H1 (cell line): ENCODE results near the gene MAVS. TPM values are rescaled to one million over a fixed set of nuclear protein-coding genes. Genes with fewer than 3 reads are reported as not detected.

ENCODE experiments used
- CTCF ChIA-PET: fragments of 300-600 bp; sonication (Branson Sonifier 250); formaldehyde crosslinking; loops from one replicate; lab custom pipeline; 2021; ENCODE audit not compliant: partially characterized antibody; lab: Charles Lee
- POLR2A ChIA-PET: fragments of 300-600 bp; sonication (Branson Sonifier 250); formaldehyde crosslinking; loops from one replicate; lab custom pipeline; 2021; ENCODE audit warnings: inconsistent platforms; ENCODE audit not compliant: partially characterized antibody; lab: Charles Lee
- DNase-seq, 2 experiments: peaks; one replicate each; pipeline versions ENCODE4 v3.0.0 to v3.0.0-alpha.2; 2010 to 2022; ENCODE audit warnings: low spot score in 2 of 2, low read depth in 1 of 2, mixed read lengths in 1 of 2
- FAIRE-seq: peaks from 2 replicates; lab custom pipeline; 2011; peaks lifted over from hg19 to GRCh38; lab: Jason Lieb, UNC
- H2AFZ ChIP-seq: 2 replicates; pipeline ENCODE4 v1.8.1; 2012; ENCODE audit warnings: low read length, inconsistent platforms
- H2AK5ac ChIP-seq: 2 replicates; pipeline ENCODE4 v1.6.1; 2013; ENCODE audit warnings: low read depth, low read length
- H2BK120ac ChIP-seq: replicated peaks from 2 replicates; pipeline ENCODE3; 2013; ENCODE audit warnings: low read depth, low read length, inconsistent platforms
- H2BK12ac ChIP-seq: 2 replicates; pipeline ENCODE4 v1.6.1; 2013; ENCODE audit warnings: low read depth, low read length
- H2BK15ac ChIP-seq: 2 replicates; pipeline ENCODE4 v1.6.1; 2013; ENCODE audit warnings: low read length
- H2BK20ac ChIP-seq: 2 replicates; pipeline ENCODE4 v1.6.1; 2013; ENCODE audit warnings: low read length
- H2BK5ac ChIP-seq: 2 replicates; pipeline ENCODE4 v1.6.1; 2013; ENCODE audit warnings: low read depth, low read length
- H3K14ac ChIP-seq: 2 replicates; pipeline ENCODE4 v1.6.1; 2013; ENCODE audit warnings: inconsistent platforms; ENCODE audit not compliant: insufficient read length
- H3K18ac ChIP-seq: 2 replicates; pipeline ENCODE4 v1.6.1; 2013; ENCODE audit warnings: low read length; ENCODE audit errors: extremely low read depth
- H3K23ac ChIP-seq: 2 replicates; pipeline ENCODE4 v1.6.1; 2013; ENCODE audit warnings: inconsistent platforms; ENCODE audit not compliant: insufficient read length
- H3K23me2 ChIP-seq: 2 replicates; pipeline ENCODE4 v1.6.1; 2013; ENCODE audit warnings: low read depth, low read length
- H3K27ac ChIP-seq: 2 replicates; pipeline ENCODE4 v1.6.1; 2011; ENCODE audit warnings: low read depth, low read length, inconsistent platforms
- H3K27me3 ChIP-seq, 4 experiments: replicated peaks in 1 of 4; 1 replicate in 1 of 4; 2 replicates in 3 of 4; pipeline versions ENCODE4 v1.6.1 to v1.8.1; 2011 to 2013; ENCODE audit warnings: low read length in 3 of 4, mild to moderate bottlenecking in 3 of 4, inconsistent platforms in 2 of 4, mixed read lengths in 2 of 4, moderate library complexity in 1 of 4; ENCODE audit not compliant: control insufficient read depth in 3 of 4, insufficient read depth in 3 of 4; ENCODE audit errors: extremely low read depth in 1 of 4
- H3K36me3 ChIP-seq, 4 experiments: 2 replicates each; pipeline versions ENCODE4 v1.6.1 to v1.8.1; 2011 to 2013; ENCODE audit warnings: mild to moderate bottlenecking in 4 of 4, low read length in 3 of 4, moderate library complexity in 2 of 4, control low read depth in 1 of 4, inconsistent platforms in 1 of 4; ENCODE audit not compliant: insufficient read depth in 4 of 4, control insufficient read depth in 2 of 4
- H3K4ac ChIP-seq: replicated peaks from 2 replicates; pipeline ENCODE3; 2013; ENCODE audit warnings: low read length, low read depth, mixed read lengths, inconsistent platforms; ENCODE audit not compliant: insufficient read length
- H3K4me1 ChIP-seq, 4 experiments: replicated peaks in 1 of 4; 1 replicate in 1 of 4; 2 replicates in 3 of 4; pipeline versions ENCODE4 v1.6.1 to v1.8.1; 2011 to 2013; ENCODE audit warnings: low read length in 3 of 4, inconsistent platforms in 2 of 4, mixed read lengths in 1 of 4; ENCODE audit not compliant: insufficient read depth in 4 of 4, control insufficient read depth in 3 of 4
- H3K4me2 ChIP-seq, 2 experiments: 2 replicates each; pipeline versions ENCODE4 v1.6.1 to v1.8.1; 2011 to 2013; ENCODE audit warnings: low read depth in 2 of 2, low read length in 2 of 2, control low read depth in 1 of 2, inconsistent platforms in 1 of 2, mild to moderate bottlenecking in 1 of 2; ENCODE audit not compliant: insufficient read depth in 1 of 2
- H3K4me3 ChIP-seq, 4 experiments: fragments of 200-600, 300-600 bp in 1 of 4; sonication (generic), shearing (Covaris generic), sonication (Bioruptor Twin) in 1 of 4; 2 replicates each; pipeline versions ENCODE4 v1.5.1 to v1.8.1; 2011 to 2016; ENCODE audit warnings: low read length in 4 of 4, low read depth in 3 of 4, control low read depth in 2 of 4, inconsistent platforms in 2 of 4, mild to moderate bottlenecking in 2 of 4, mixed read lengths in 1 of 4, moderate library complexity in 1 of 4; ENCODE audit not compliant: insufficient read depth in 2 of 4; ENCODE audit errors: extremely low read depth in 1 of 4
- H3K56ac ChIP-seq: replicated peaks from 2 replicates; pipeline ENCODE3; 2013; ENCODE audit warnings: low read depth, mild to moderate bottlenecking, mixed read lengths, low read length, inconsistent platforms; ENCODE audit not compliant: insufficient read length
- H3K79me1 ChIP-seq: 2 replicates; pipeline ENCODE4 v1.6.1; 2013; ENCODE audit warnings: low read depth, low read length, control low read depth
- H3K79me2 ChIP-seq, 2 experiments: 2 replicates each; pipeline versions ENCODE4 v1.6.1 to v1.8.1; 2012 to 2013; ENCODE audit warnings: low read length in 2 of 2, mild to moderate bottlenecking in 2 of 2, inconsistent platforms in 1 of 2; ENCODE audit not compliant: insufficient read depth in 2 of 2, control insufficient read depth in 1 of 2
- H3K9ac ChIP-seq, 4 experiments: replicated peaks in 1 of 4; 1 replicate in 1 of 4; 2 replicates in 3 of 4; pipeline versions ENCODE4 v1.6.1 to v1.8.1; 2011 to 2013; ENCODE audit warnings: low read depth in 3 of 4, low read length in 3 of 4, control low read depth in 2 of 4, mild to moderate bottlenecking in 2 of 4, moderate library complexity in 2 of 4, inconsistent platforms in 1 of 4; ENCODE audit errors: extremely low read depth in 1 of 4
- H3K9me3 ChIP-seq, 2 experiments: 2 replicates each; pipeline versions ENCODE4 v1.6.1 to v1.8.1; 2012 to 2013; ENCODE audit warnings: mild to moderate bottlenecking in 2 of 2, moderate library complexity in 2 of 2, control low read depth in 1 of 2, inconsistent platforms in 1 of 2, low read depth in 1 of 2, low read length in 1 of 2, mixed read lengths in 1 of 2; ENCODE audit not compliant: insufficient read depth in 2 of 2
- H4K20me1 ChIP-seq, 2 experiments: replicated peaks in 1 of 2; 2 replicates each; pipeline versions ENCODE3 to v1.8.1; 2011 to 2013; ENCODE audit warnings: inconsistent platforms in 2 of 2, low read length in 2 of 2, mild to moderate bottlenecking in 1 of 2; ENCODE audit not compliant: insufficient read depth in 2 of 2, control insufficient read depth in 1 of 2
- H4K5ac ChIP-seq: 2 replicates; pipeline ENCODE4 v1.6.1; 2013; ENCODE audit warnings: low read length, low read depth, mixed read lengths, inconsistent platforms; ENCODE audit not compliant: insufficient read length
- H4K8ac ChIP-seq: 2 replicates; pipeline ENCODE4 v1.8.0; 2013; ENCODE audit warnings: mild to moderate bottlenecking, moderate library complexity, low read length, inconsistent platforms; ENCODE audit not compliant: insufficient read depth; ENCODE audit errors: extremely low read depth
- H4K91ac ChIP-seq: replicated peaks from 2 replicates; pipeline ENCODE3; 2013; ENCODE audit warnings: low read length, mixed read lengths, inconsistent platforms; ENCODE audit not compliant: insufficient read length
- CBX8 ChIP-seq: fragments of 300-800, 300-1000 bp; sonication (generic); IDR thresholded peaks from 2 replicates; pipeline ENCODE4 v1.7.1; 2016; ENCODE audit warnings: low read depth, low read length, borderline replicate concordance
- CHD2 ChIP-seq: IDR thresholded peaks from 2 replicates; pipeline ENCODE4 v1.6.1; 2012; ENCODE audit warnings: low read length, improper control_type of control experiment
- GABPA ChIP-seq: IDR thresholded peaks from 2 replicates; pipeline ENCODE4 v1.6.1; 2011; ENCODE audit warnings: mild to moderate bottlenecking, low read length, moderate library complexity, borderline replicate concordance; ENCODE audit not compliant: insufficient read depth
- HDAC2 ChIP-seq, 2 experiments: fragments of 300-600 bp in 1 of 2; sonication (generic) in 1 of 2; IDR thresholded peaks; 2 replicates each; pipeline ENCODE4 v1.6.1; 2011 to 2012; ENCODE audit warnings: low read depth in 2 of 2, low read length in 2 of 2, mild to moderate bottlenecking in 2 of 2, moderate library complexity in 2 of 2, borderline replicate concordance in 1 of 2, inconsistent platforms in 1 of 2
- RNF2 ChIP-seq: fragments of 200-900, 300-1000 bp; sonication (generic); IDR thresholded peaks from 2 replicates; pipeline ENCODE4 v1.7.1; 2016; ENCODE audit warnings: borderline replicate concordance, low read depth, mild to moderate bottlenecking, antibody characterized with exemption, low read length; ENCODE audit not compliant: poor library complexity, severe bottlenecking; ENCODE audit errors: missing control alignments
- SP1 ChIP-seq: IDR thresholded peaks from 2 replicates; pipeline ENCODE4 v1.6.1; 2011; ENCODE audit warnings: low read depth, low read length
- SRF ChIP-seq: IDR thresholded peaks from 2 replicates; pipeline ENCODE4 v1.6.1; 2011; ENCODE audit warnings: mild to moderate bottlenecking, low read depth, low read length, moderate library complexity
- WGBS, 2 experiments: shearing (Covaris generic) in 1 of 2; methylation state at CpG; one replicate each; pipeline versions ENCODE4 v1.1.6 to v1.1.7; 2013 to 2015; ENCODE audit warnings: low lambda C conversion rate in 2 of 2, mixed read lengths in 2 of 2, inconsistent platforms in 1 of 2, low coverage in 1 of 2, missing lambda C conversion rate in 1 of 2; ENCODE audit not compliant: insufficient replicate concordance in 2 of 2, insufficient coverage in 1 of 2, insufficient read length in 1 of 2; ENCODE audit errors: extremely low coverage in 1 of 2, missing lambda C conversion rate in 1 of 2; 5-methylcytosine and 5-hydroxymethylcytosine counted together
- polyA plus RNA-seq, 7 experiments: library from polyadenylated mRNA; depleted of rRNA in 3 of 7; stranded (reverse) in 5 of 7; unstranded in 2 of 7; fragments of >200 nt in 5 of 7; fragments of 200-250 nt in 2 of 7; gene quantifications; 1 replicate in 5 of 7; 2 replicates in 1 of 7; 4 replicates in 1 of 7; pipeline versions ENCODE4 v1.2.1 to v1.2.3, GENCODE V29; 2011 to 2013; ENCODE audit warnings: missing spikeins in 2 of 7, mixed read lengths in 2 of 7
- total RNA-seq: library from RNA; stranded (reverse); fragmentation: NEBNext Ultra II Directional; extraction: Animal tissue kit (Norgen Biotek cat#: 25700); gene quantifications from 2 replicates; pipeline ENCODE4 v1.2.1, GENCODE V29; 2021

MAVS gene
- total and polyA plus RNA-seq, 2 of the 8 experiments (the other 6 are each of a cell fraction or from before 2014, with no cell fraction given): 9.9 to 24.3 TPM

- H3K4me2 ChIP-seq: no peak overlapping the region
- TF ChIP-seq SRF (no peak), RNF2 (no peak), CHD2 (no peak), GABPA (no peak), CBX8 (no peak), HDAC2 (IDR thresholded peaks at IDR 0.05; ENCODE audit: borderline replicate concordance in 1 of 2, low read depth in 2 of 2, low read length in 2 of 2) (no peak), SP1 (no peak)
- TF ChIP-seq, all 59 proteins: peak for 0
- H3K23me2 ChIP-seq: no peaks in the 10 kb centered on the region
- no peak overlapping the region for H2BK5ac ChIP-seq
- H3K27ac ChIP-seq: no peak overlapping the region
- WGBS, 2 experiments: 97% methylated on average over 4 of the region's 4 CpGs; no CpG with 5 or more reads in 1 of the 2 experiments
- no peak overlapping the region for H2BK20ac ChIP-seq
- H3K18ac ChIP-seq: no peak overlapping the region
- ChIA-PET CTCF (no interaction called here), POLR2A (interaction anchor here (3.0 kb wide), 1 partner anchor 10 kb away, joined by 13 read pairs; the partner anchor contains the start of gene PANK2)
- no peak overlapping the region for H3K23ac ChIP-seq
- DNase-seq: no peak
- no peaks in the 10 kb centered on the region for H3K27me3 ChIP-seq
- H2BK120ac ChIP-seq: no peak overlapping the region
- no peaks in the 10 kb centered on the region; the same call in 1 of the 2 replicates for H3K79me1 ChIP-seq
- no peak for FAIRE-seq
- H2AK5ac ChIP-seq: no peak overlapping the region
- no peak overlapping the region for H2AFZ ChIP-seq
- no peak overlapping the region for H4K91ac ChIP-seq
- peaks cover 23 to 28% of the 10 kb centered on the region in 2 experiments for H4K20me1 ChIP-seq
- H3K79me2 ChIP-seq: peaks cover 52 to 98% of the 10 kb centered on the region in 2 experiments
- no peak overlapping the region for H3K9ac ChIP-seq
- H3K4me1 ChIP-seq: no peaks in the 10 kb centered on the region; a peak in 1 of 7 replicates
- no peak overlapping the region for H2BK12ac ChIP-seq
- H4K8ac ChIP-seq: no peak overlapping the region
- H3K14ac ChIP-seq: no peak overlapping the region
- no peak overlapping the region for H3K4ac ChIP-seq
- no peaks in the 10 kb centered on the region for H3K9me3 ChIP-seq
- H2BK15ac ChIP-seq: no peak overlapping the region
- H3K4me3 ChIP-seq: no peak overlapping the region
- no peak overlapping the region for H3K56ac ChIP-seq
- no peak overlapping the region for H4K5ac ChIP-seq
- H3K36me3 ChIP-seq: peaks cover 0 to 13% (median under 1%) of the 10 kb centered on the region in 4 experiments; a peak in 3 of 8 replicates
Observed at GRCh38 chr20:3898639-3899038, 52.0 kb downstream of the MAVS start.
